GM10847 (cell line): ENCODE data around the gene TMEM82.

Experiments
- POLR2A ChIP-seq: IDR thresholded peaks from 2 replicates; pipeline ENCODE4 v1.6.1; 2011; ENCODE audit not compliant: insufficient read length; ENCODE audit errors: extremely low read depth

TMEM82 gene

DNA sequence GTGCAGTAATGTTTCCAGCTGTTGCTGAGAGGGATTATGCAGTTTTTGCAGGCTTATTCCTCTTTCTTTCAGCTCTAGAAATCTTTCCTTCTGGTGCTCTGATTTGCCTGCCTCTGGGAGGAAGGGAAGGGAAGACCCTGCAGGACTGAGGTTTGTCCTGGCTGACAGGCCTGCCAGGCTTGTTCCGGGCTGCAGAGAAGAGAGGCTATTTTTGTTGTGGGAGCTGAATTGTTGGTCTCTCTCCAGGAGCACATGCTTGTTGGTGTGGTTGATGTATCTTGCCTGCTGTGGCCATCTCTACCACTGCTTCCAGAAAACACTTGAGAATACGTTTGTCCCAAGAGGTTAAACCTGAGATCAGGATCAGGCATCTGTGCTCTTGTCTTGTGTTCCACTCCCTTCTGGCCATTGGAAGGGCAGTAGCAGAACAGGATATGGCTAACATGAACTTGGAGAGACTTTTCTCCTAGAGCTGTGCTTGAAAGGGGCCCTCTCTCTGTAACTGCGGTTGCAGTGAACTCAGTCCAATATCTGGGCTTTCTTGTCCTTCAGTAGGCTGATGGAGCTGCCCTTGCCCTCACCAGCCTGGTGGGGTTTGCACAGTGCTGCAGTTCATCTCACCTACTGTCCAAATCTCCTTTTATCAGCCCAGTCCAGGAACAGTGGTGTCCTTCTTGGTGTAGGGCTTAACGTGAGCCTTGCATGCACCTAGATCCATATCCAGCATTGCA, 27.7 kb upstream of the TMEM82 start:
- no peak for TF ChIP-seq POLR2A

- no peak for TF ChIP-seq POLR2A
These were observed 24.7 kb upstream of the TMEM82 start for GRCh38 chr1:15717418-15718125.

- no peak for TF ChIP-seq POLR2A
These were observed 24.1 kb upstream of the TMEM82 start for GRCh38 chr1:15718199-15718601.

- no peak for TF ChIP-seq POLR2A
These were observed 22.7 kb upstream of the TMEM82 start for GRCh38 chr1:15719381-15720120.

GRCh38 chr1:15720861-15721260, 21.4 kb upstream of the TMEM82 start:
- no peak for TF ChIP-seq POLR2A

DNA sequence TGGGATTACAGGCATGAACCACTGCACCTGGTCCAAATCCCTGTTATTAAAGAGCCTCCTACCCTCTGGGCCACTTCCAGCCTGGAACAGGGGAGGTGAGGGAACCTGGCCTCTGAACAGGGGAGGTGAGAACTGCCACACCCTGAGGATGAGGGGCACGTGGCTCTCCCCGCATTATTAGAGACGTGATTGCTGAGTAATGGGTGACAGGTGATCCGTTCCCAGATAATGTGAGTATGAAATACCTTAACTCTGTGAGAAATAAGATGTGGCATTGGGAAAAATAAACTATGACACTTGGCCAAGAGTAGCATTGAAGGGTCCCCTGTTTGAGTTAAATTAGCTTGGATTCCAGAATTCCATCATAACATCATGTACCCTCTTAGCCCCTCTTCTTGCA, 19.9 kb upstream of the TMEM82 start:
- no peak for TF ChIP-seq POLR2A

- no peak for TF ChIP-seq POLR2A
These were observed 19.3 kb upstream of the TMEM82 start for GRCh38 chr1:15722836-15723532.

GRCh38 chr1:15723631-15724246, 18.6 kb upstream of the TMEM82 start:
- TF ChIP-seq POLR2A = no peak

GRCh38 chr1:15724949-15725880, 17.1 kb upstream of the TMEM82 start:
- TF ChIP-seq POLR2A = no peak

DNA sequence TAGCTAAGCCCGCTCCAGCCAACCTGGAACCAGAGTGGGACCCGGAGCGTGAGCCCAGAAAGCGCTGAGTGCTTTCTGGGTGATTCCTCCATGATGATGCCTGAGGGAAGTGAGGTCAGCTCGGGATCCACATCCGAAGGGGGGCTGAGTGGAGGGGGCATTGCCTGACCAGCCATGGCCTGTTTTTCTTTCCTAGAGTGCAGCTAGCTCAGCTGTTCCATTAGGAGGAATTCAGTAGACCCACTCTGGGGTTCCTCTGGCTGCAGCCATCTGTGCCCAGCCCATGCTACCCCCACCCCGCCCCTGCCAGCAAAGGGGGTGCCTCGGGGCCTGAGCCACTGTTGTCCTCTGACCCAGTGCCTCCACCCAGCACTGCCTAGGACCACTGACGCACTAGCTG, 15.8 kb upstream of the TMEM82 start:
- TF ChIP-seq POLR2A = no peak

- TF ChIP-seq POLR2A = no peak
These were observed 15.3 kb upstream of the TMEM82 start for GRCh38 chr1:15727021-15727420.

- TF ChIP-seq POLR2A = no peak
These were observed 14.9 kb upstream of the TMEM82 start for GRCh38 chr1:15727424-15727823.

GRCh38 chr1:15727866-15728534, 14.3 kb upstream of the TMEM82 start:
- TF ChIP-seq POLR2A = no peak
